AG10803 (cell line): ENCODE data around the gene VGLL4.

Experiments
- DNase-seq: peaks from one replicate; pipeline ENCODE4 v3.0.0; 2010; ENCODE audit warnings: low read depth
- H3K4me3 ChIP-seq: 2 replicates; pipeline ENCODE4 v1.5.1; 2011; ENCODE audit warnings: mild to moderate bottlenecking, low read length, control low read depth
- CTCF ChIP-seq: conservative IDR thresholded peaks from 2 replicates; pipeline ENCODE4 v1.5.1; 2011; ENCODE audit warnings: mild to moderate bottlenecking, low read length, control low read depth, inconsistent platforms

The VGLL4 gene

DNA sequence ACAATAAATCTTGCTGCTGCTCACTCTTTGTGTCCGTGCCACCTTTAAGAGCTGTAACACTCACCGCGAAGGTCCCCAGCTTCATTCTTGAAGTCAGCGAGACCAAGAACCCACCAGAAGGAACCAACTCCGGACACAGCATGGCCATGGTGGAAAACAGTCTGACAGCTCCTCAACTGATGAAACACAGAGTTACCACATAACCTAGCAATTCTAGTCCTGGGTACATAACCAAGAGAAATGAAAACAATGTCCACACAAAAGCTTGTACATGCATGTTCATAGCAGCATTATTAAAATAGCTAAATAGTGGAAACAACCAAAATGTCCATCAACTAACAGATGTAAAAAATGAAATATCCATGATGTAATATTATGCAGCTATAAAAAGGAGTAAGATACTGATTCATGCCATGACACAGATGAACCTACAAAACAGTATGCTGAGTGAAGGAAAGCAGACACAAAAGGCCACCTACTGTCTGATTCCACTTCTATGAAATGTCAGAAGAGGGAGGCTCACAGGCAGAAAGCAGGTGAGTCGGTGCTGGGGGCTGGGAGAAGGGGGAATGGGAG lies 36.8 kb downstream of the VGLL4 start:
- DNase-seq, result peak; percentile 54
- TF ChIP-seq CTCF, result no peak
- no peak overlapping the region for H3K4me3 ChIP-seq

GRCh38 chr3:11606090-11606784 lies 37.5 kb downstream of the VGLL4 start:
- DNase-seq, result no peak
- TF ChIP-seq CTCF, result no peak
- no peak overlapping the region for H3K4me3 ChIP-seq

DNA sequence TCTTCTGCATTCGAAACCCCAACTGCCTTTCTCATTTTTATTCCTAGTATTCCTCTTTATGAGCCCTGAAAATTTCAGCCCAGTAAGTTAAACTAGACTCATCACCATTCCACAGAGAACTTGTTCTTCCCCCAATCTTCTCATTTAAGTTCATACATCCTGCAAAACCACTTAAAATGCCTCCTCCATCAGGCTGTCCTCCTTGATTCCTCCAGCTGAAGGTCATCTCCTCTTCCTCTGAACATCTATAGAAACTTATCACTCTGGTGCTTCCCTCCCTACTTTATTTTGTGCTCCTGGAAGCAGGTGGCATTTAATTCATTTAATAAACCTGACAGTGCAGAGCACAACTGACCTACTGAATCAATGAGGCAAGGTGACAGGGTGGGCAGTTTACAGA lies 38.3 kb downstream of the VGLL4 start:
- no peak overlapping the region for H3K4me3 ChIP-seq
- DNase-seq, result no peak
- TF ChIP-seq CTCF, result no peak

GRCh38 chr3:11604139-11604892 lies 39.4 kb downstream of the VGLL4 start:
- no peak for TF ChIP-seq CTCF
- no peak overlapping the region for H3K4me3 ChIP-seq
- peak; percentile 70 for DNase-seq

DNA sequence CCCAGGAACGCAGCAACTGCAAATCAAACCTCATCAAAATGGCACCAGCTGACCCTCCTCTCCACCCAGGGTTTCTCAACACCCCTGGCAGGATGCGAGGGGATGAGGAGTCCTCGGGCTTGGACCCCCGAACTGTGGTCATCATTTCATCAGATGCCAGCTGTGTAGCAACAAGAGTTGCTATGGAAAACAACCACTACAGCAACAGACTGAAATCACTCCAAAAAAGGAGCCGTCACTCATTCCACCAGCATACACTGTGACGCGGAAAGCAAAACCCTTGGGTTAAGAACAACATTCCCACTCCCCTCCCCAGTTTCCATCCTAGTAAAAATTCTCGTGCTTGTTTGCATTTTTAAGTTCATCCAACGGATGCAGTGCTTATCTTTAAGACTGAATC lies 40.1 kb downstream of the VGLL4 start:
- TF ChIP-seq CTCF, result no peak
- DNase-seq, result peak; percentile 91
- no peak overlapping the region for H3K4me3 ChIP-seq

GRCh38 chr3:11602886-11603527 lies 40.7 kb downstream of the VGLL4 start:
- H3K4me3 ChIP-seq, result no peak overlapping the region
- no peak for TF ChIP-seq CTCF
- no peak for DNase-seq
